HepG2 (cell line): ENCODE data around the gene C20orf96.

Source experiments
- ARID3A ChIP-seq: IDR thresholded peaks from 2 replicates; pipeline ENCODE4 v1.6.1; 2012; ENCODE audit warnings: low read depth, low read length, improper control_type of control experiment
- CBX5 ChIP-seq: sonication (generic); formaldehyde crosslinking; IDR thresholded peaks from 2 replicates; pipeline ENCODE4 v1.4.0; 2020; ENCODE audit warnings: missing genetic modification reagents, borderline replicate concordance
- CEBPB ChIP-seq: IDR thresholded peaks from 2 replicates; pipeline ENCODE4 v1.6.1; 2011; ENCODE audit warnings: low read depth, low read length, improper control_type of control experiment, borderline replicate concordance
- CTCF ChIP-seq: sonication (generic); formaldehyde crosslinking; IDR thresholded peaks from 2 replicates; pipeline ENCODE4 v1.5.0; 2020; ENCODE audit warnings: mild to moderate bottlenecking, missing genetic modification reagents, moderate library complexity
- MNT ChIP-seq: fragments of 450-650 bp; IDR thresholded peaks from 2 replicates; pipeline ENCODE4 v1.6.1; 2016
- MYNN ChIP-seq: sonication (generic); formaldehyde crosslinking; IDR thresholded peaks from 2 replicates; pipeline ENCODE4 v1.4.0; 2020; ENCODE audit warnings: mild to moderate bottlenecking, low read depth, missing genetic modification reagents
- NRL ChIP-seq: sonication (generic); formaldehyde crosslinking; IDR thresholded peaks from 2 replicates; pipeline ENCODE4 v1.5.0; 2020; ENCODE audit warnings: missing genetic modification reagents, mild to moderate bottlenecking, moderate library complexity, borderline replicate concordance
- POLR2AphosphoS5 ChIP-seq: IDR thresholded peaks from 2 replicates; pipeline ENCODE4 v1.6.1; 2012; ENCODE audit warnings: low read depth, low read length
- ZBTB37 ChIP-seq: sonication (generic); formaldehyde crosslinking; IDR thresholded peaks from 2 replicates; pipeline ENCODE4 v1.4.0; 2020; ENCODE audit warnings: mild to moderate bottlenecking, missing genetic modification reagents
- ZBTB40 ChIP-seq, 2 experiments: fragments of 450-650 bp in 1 of 2; sonication (generic) in 1 of 2; formaldehyde crosslinking in 1 of 2; IDR thresholded peaks; 2 replicates each; pipeline versions ENCODE4 v1.6.1 to v1.8.0; 2016 to 2022; ENCODE audit warnings: antibody characterized with exemption in 1 of 2, mild to moderate bottlenecking in 1 of 2, missing genetic modification reagents in 1 of 2
- ZNF230 ChIP-seq: sonication (generic); formaldehyde crosslinking; IDR thresholded peaks from 2 replicates; pipeline ENCODE4 v1.4.0; 2020; ENCODE audit warnings: mild to moderate bottlenecking, missing genetic modification reagents

- TF ChIP-seq ARID3A (no peak), MNT (no peak), ZBTB40 (IDR thresholded peaks at IDR 0.05) (no peak), ZBTB40 (CRISPR knock-in tag; IDR thresholded peaks at IDR 0.05) (no peak), CBX5 (CRISPR knock-in tag) (no peak), NRL (no peak), CEBPB (no peak), ZNF230 (CRISPR knock-in tag) (no peak), MYNN (no peak), CTCF (CRISPR knock-in tag) (no peak), POLR2AphosphoS5 (no peak), ZBTB37 (no peak)
Measured at GRCh38 chr20:272718-273117, 17.8 kb downstream of the C20orf96 start.
